CD4-positive, alpha-beta T cell treated with Interferon gamma for 1 hour (primary cell): Measurements from ENCODE around the gene MS4A18.

Experiments
- DNase-seq: peaks from one replicate; pipeline ENCODE4 v3.0.0-alpha.2; 2020

The MS4A18 gene

GRCh38 chr11:60768202-60768601, 43.7 kb downstream of the MS4A18 start:
- no peak for DNase-seq

- no peak for DNase-seq
Observed at GRCh38 chr11:60769273-60769672, 44.8 kb downstream of the MS4A18 start.

GRCh38 chr11:60769811-60770210, 45.3 kb downstream of the MS4A18 start:
- no peak for DNase-seq

- no peak for DNase-seq
Observed at GRCh38 chr11:60771146-60771545, 46.6 kb downstream of the MS4A18 start.

GRCh38 chr11:60771879-60772525, 47.5 kb downstream of the MS4A18 start:
- no peak for DNase-seq

- DNase-seq = no peak
Observed at GRCh38 chr11:60772666-60773065, 48.1 kb downstream of the MS4A18 start.

GRCh38 chr11:60774726-60775125, 50.2 kb downstream of the MS4A18 start:
- DNase-seq = no peak

- DNase-seq = peak; percentile 79
Observed at GRCh38 chr11:60775420-60775961, 51.0 kb downstream of the MS4A18 start.

GRCh38 chr11:60776167-60776566, 51.6 kb downstream of the MS4A18 start:
- no peak for DNase-seq

GRCh38 chr11:60777106-60777505, 52.6 kb downstream of the MS4A18 start:
- no peak for DNase-seq

- no peak for DNase-seq
Observed at GRCh38 chr11:60777572-60777971, 53.1 kb downstream of the MS4A18 start.

GRCh38 chr11:60780065-60780464, 55.5 kb downstream of the MS4A18 start:
- no peak for DNase-seq

GRCh38 chr11:60780774-60781173, 56.3 kb downstream of the MS4A18 start:
- no peak for DNase-seq

- no peak for DNase-seq
Observed at GRCh38 chr11:60781286-60781980, 56.9 kb downstream of the MS4A18 start.

- DNase-seq = no peak
Observed at GRCh38 chr11:60781981-60782316, 57.4 kb downstream of the MS4A18 start.

- DNase-seq = no peak
Observed at GRCh38 chr11:60782393-60783140, 58.0 kb downstream of the MS4A18 start.

GRCh38 chr11:60783141-60783484, 58.6 kb downstream of the MS4A18 start:
- DNase-seq = no peak

- no peak for DNase-seq
Observed at GRCh38 chr11:60783911-60784310, 59.4 kb downstream of the MS4A18 start.

- DNase-seq = no peak
Observed at GRCh38 chr11:60785136-60785535, 60.6 kb downstream of the MS4A18 start, which contains the start of gene MS4A10. TSS of gene MS4A10 (plus strand) at chr11:60785333. CDS start at chr11:60790336, 5,003 bp downstream.

- DNase-seq = no peak
Observed at GRCh38 chr11:60785806-60786361, 61.4 kb downstream of the MS4A18 start.

GRCh38 chr11:60786811-60787567, 62.5 kb downstream of the MS4A18 start:
- DNase-seq = no peak

- DNase-seq = no peak
Observed at GRCh38 chr11:60788401-60789125, 64.0 kb downstream of the MS4A18 start.
